ENCODE data around the gene RCOR3.

The RCOR3 gene

GRCh38 chr1:211343607-211344006 is 84.4 kb downstream of the RCOR3 start:
- DNase-seq, result peak; percentile 48 to 64 (median 59)

GRCh38 chr1:211344152-211344618 is 85.0 kb downstream of the RCOR3 start:
- peak in 2 of 3 donors; percentile 20 to 32 for DNase-seq

GRCh38 chr1:211345719-211346118 is 86.6 kb downstream of the RCOR3 start:
- no peak for DNase-seq

GRCh38 chr1:211347077-211347844 is 88.1 kb downstream of the RCOR3 start:
- no peak for DNase-seq

- DNase-seq, result no peak
Observed at GRCh38 chr1:211348547-211348946, 89.4 kb downstream of the RCOR3 start.

- DNase-seq, result no peak
Observed at GRCh38 chr1:211349741-211350140, 90.6 kb downstream of the RCOR3 start.

GRCh38 chr1:211352055-211352454 is 92.9 kb downstream of the RCOR3 start:
- peak in 2 of 3 donors; percentile 19 to 22 for DNase-seq

- DNase-seq, result no peak
Observed at GRCh38 chr1:211352465-211352864, 93.3 kb downstream of the RCOR3 start.

- peak; percentile 53 to 71 (median 64) for DNase-seq
Observed at GRCh38 chr1:211352985-211353515, 93.9 kb downstream of the RCOR3 start.

- no peak for DNase-seq
Observed at GRCh38 chr1:211353562-211354212, 94.5 kb downstream of the RCOR3 start.

GRCh38 chr1:211355873-211356272 is 96.7 kb downstream of the RCOR3 start:
- no peak for DNase-seq

- DNase-seq, result peak; percentile 79 to 82 (median 80)
Observed at GRCh38 chr1:211356723-211357407, 97.7 kb downstream of the RCOR3 start.

GRCh38 chr1:211358685-211359084 is 99.5 kb downstream of the RCOR3 start:
- no peak for DNase-seq

- DNase-seq, result no peak
Observed at GRCh38 chr1:211359876-211360275, 100.7 kb downstream of the RCOR3 start.

GRCh38 chr1:211361202-211361601 is 102.0 kb downstream of the RCOR3 start:
- DNase-seq, result no peak
